ENCODE data around the gene WDFY4.

Gene WDFY4

GRCh38 chr10:48782386-48782785, 97.7 kb downstream of the WDFY4 start:
- DNase-seq (ENCODE audit: low spot score) = no peak
- no peak for TF ChIP-seq CTCF (IDR thresholded peaks at IDR 0.05; ENCODE audit: extremely low read depth, missing control alignments)

GRCh38 chr10:48784031-48784430, 99.4 kb downstream of the WDFY4 start:
- DNase-seq (ENCODE audit: low spot score) = no peak
- TF ChIP-seq CTCF (IDR thresholded peaks at IDR 0.05; ENCODE audit: extremely low read depth, missing control alignments) = no peak

- no peak for DNase-seq (ENCODE audit: low spot score)
- TF ChIP-seq CTCF (IDR thresholded peaks at IDR 0.05; ENCODE audit: extremely low read depth, missing control alignments) = no peak
These were observed 101.1 kb downstream of the WDFY4 start for GRCh38 chr10:48785796-48786195.

GRCh38 chr10:48786606-48787282, 102.1 kb downstream of the WDFY4 start:
- no peak for TF ChIP-seq CTCF (IDR thresholded peaks at IDR 0.05; ENCODE audit: extremely low read depth, missing control alignments)
- DNase-seq (ENCODE audit: low spot score) = no peak

GRCh38 chr10:48788554-48788953, 103.9 kb downstream of the WDFY4 start:
- no peak for DNase-seq (ENCODE audit: low spot score)
- no peak for TF ChIP-seq CTCF (IDR thresholded peaks at IDR 0.05; ENCODE audit: extremely low read depth, missing control alignments)

GRCh38 chr10:48789486-48790456, 105.1 kb downstream of the WDFY4 start:
- no peak for DNase-seq (ENCODE audit: low spot score)
- no peak for TF ChIP-seq CTCF (IDR thresholded peaks at IDR 0.05; ENCODE audit: extremely low read depth, missing control alignments)

GRCh38 chr10:48790457-48791044, 105.9 kb downstream of the WDFY4 start:
- no peak for TF ChIP-seq CTCF (IDR thresholded peaks at IDR 0.05; ENCODE audit: extremely low read depth, missing control alignments)
- no peak for DNase-seq (ENCODE audit: low spot score)

All from GM20000 (cell line).